Measurements from ENCODE around the gene WDR91. TPM values are rescaled to one million over a fixed set of nuclear protein-coding genes. Genes with fewer than 3 reads are reported as not detected.
"Not testable (repeated sequence)": the region's sequence is repeated elsewhere in the genome, so short reads cannot be mapped to it uniquely, and the experiment has no call there.

Gene WDR91
- polyA plus RNA-seq, 1 donor from 2014 or later = 5.9 TPM

DNA sequence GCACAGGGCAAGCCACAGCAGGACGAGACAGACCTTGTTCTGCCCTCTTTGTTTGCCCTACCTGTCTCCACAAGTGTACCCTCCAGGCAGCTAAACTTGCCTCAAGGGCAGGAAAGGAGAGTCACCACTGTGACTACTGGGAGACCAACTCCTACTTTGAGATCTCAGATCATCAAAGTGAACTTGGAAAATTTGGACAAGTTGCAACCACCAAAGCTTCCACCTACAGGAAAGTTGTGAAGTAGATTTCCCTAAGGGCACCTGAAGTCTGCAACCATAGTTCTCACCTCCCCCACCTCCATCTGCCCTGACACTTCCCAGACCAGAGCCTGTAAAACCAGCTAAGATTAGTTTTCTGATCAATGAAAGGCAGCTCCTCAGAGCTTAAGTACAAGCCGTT is 2.5 kb upstream of the WDR91 start:
- Mint-ChIP-seq H3K27ac (peak overlapping the region in 1 of 3 donors; percentile 12), H3K4me3 (peak overlapping the region in 3 of 4 donors; percentile 20 to 84 (median 58)), H3K9me3 (no peaks in the 10 kb centered on the region), H3K4me1 (peaks cover 3 to 14% (median 9%) of the 10 kb centered on the region in 3 donors), H3K36me3 (no peaks in the 10 kb centered on the region), H3K27me3 (peaks cover 2% of the 10 kb centered on the region)

DNA sequence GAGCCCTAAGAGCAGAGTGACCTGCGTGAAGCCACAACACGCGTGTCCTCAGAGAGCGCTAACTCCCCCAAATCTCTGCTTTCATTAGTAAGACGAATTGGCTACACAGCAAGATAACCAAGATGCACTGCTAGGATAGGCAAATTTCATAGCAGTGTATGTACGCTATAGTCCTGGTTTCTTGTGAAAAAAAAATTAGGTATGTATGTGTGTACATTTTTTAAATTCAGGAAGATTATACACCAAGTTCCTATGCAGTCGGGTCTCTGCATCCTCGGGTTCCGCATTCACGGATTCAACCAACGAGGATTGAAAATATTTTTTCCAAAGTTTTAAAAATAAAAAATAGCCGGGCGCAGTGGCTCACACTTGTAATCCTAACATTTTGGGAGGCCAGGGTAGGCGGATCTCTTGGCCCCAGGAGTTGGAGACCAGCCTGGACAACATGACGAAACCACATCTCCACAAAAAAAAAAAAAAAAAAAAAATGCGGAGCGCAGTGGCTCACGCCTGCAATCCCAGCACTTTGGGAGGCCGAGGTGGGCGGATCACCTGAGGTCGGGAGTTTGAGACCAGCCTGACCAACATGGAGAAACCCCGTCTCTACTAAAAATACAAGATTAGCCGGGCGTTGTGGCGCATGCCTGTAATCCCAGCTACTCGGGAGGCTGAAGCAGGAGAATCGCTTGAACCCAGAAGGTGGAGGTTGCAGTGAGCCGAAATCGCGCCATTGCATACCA is 790 bp upstream of the WDR91 start:
- H3K9me3 Mint-ChIP-seq, H3K27me3 Mint-ChIP-seq, H3K36me3 Mint-ChIP-seq: not testable (repeated sequence)
- peak overlapping the region; percentile 64 to 94 (median 83) for H3K27ac Mint-ChIP-seq
- peak overlapping the region; percentile 89 to 98 (median 96) for H3K4me3 Mint-ChIP-seq
- H3K4me1 Mint-ChIP-seq = peaks cover 18 to 29% (median 20%) of the 10 kb centered on the region in 3 donors

DNA sequence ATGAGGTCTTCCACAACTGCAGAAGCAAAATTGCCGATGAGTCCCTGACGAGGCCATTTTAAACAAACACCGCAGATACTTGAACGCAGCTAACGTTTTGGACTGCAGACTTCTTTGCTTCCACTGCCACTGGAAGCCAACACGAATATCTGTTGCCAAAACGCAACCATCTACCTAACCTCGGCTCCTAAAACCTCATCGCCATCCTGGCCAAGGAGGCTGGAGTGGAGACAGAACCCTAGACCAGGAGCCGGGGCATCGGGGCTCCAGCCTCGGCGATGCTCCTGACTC is 493 bp downstream of the WDR91 start:
- H3K4me1 Mint-ChIP-seq = peaks cover 23 to 36% (median 24%) of the 10 kb centered on the region in 3 donors
- no peaks in the 10 kb centered on the region for H3K9me3 Mint-ChIP-seq
- peak overlapping the region; percentile 64 to 98 (median 94) for H3K27ac Mint-ChIP-seq
- H3K36me3 Mint-ChIP-seq = peaks cover 4% of the 10 kb centered on the region
- H3K4me3 Mint-ChIP-seq = peak overlapping the region; percentile 89 to 98 (median 96)
- no peaks in the 10 kb centered on the region for H3K27me3 Mint-ChIP-seq

DNA sequence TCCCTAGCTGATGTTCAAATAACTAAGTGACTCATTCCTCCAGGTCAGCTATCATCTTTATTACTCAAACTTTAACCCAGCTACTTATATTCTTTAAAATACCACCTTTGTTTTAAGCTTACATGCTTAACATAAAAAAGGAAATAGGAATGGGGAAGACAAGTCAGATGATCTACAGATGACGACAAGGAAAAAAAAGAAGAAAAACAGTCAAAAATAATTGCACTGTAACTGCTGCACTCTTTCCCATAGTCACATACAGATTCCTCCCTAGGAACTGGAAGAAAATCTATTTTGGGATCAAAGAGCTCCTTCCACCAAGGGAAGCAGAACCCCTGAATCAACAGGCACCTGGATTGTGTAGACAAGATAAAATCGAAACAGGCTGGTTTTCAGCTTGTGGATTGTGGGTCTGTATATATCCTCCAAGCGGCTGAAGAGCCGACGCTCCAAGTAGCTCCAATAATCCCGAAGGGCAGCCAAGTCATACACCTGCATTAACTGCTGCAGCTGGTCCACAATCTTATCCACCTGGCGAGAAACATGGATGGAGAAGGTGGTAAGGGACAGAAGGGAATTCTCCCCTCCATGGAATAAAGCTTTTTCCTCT is 2.0 kb downstream of the WDR91 start:
- H3K4me3 Mint-ChIP-seq = peak overlapping the region in 3 of 4 donors; percentile 55 to 89 (median 65)
- H3K27me3 Mint-ChIP-seq = no peaks in the 10 kb centered on the region
- H3K27ac Mint-ChIP-seq = peak overlapping the region in 2 of 3 donors; percentile 64 to 69
- peaks cover 4% of the 10 kb centered on the region for H3K36me3 Mint-ChIP-seq
- H3K4me1 Mint-ChIP-seq = peaks cover 23 to 36% (median 24%) of the 10 kb centered on the region in 3 donors
- H3K9me3 Mint-ChIP-seq = no peaks in the 10 kb centered on the region

DNA sequence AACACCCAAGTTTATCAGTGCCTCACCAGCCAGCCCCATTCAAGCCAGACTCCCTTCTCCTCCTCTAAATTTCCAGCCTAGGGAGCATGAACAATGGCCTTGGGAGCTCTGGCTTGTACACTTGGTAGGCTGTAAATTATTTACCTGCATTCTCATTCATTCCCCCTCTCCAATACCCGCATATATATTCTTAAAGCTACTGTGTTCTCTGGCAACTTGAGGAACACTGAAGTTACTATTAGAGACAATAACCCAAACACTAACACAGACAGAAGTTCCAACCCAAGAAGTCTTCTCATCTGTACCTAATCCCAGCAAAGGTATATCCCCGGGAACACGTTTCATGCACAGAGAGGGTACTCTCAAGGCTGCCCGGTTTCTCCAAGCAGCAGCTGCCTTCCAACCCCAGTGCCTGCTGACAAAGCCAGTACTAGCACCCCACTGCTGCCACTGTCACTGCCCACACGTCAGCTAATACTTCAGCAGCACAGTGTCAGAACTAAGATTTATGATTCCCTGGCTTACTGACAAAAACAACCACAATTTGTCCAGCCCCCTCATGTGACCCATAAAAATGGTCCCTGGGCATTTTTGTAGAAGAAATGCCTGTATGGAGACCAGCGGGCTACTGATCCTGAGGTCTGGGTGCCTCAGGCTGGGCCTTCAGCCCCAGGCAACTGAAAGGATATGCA is 3.1 kb downstream of the WDR91 start:
- Mint-ChIP-seq H3K27me3 (no peaks in the 10 kb centered on the region), H3K9me3 (no peaks in the 10 kb centered on the region), H3K4me3 (peak overlapping the region; percentile 41 to 89 (median 72)), H3K36me3 (peaks cover 4% of the 10 kb centered on the region), H3K27ac (peak overlapping the region in 1 of 3 donors; percentile 88), H3K4me1 (peaks cover 24 to 37% (median 24%) of the 10 kb centered on the region in 3 donors)

DNA sequence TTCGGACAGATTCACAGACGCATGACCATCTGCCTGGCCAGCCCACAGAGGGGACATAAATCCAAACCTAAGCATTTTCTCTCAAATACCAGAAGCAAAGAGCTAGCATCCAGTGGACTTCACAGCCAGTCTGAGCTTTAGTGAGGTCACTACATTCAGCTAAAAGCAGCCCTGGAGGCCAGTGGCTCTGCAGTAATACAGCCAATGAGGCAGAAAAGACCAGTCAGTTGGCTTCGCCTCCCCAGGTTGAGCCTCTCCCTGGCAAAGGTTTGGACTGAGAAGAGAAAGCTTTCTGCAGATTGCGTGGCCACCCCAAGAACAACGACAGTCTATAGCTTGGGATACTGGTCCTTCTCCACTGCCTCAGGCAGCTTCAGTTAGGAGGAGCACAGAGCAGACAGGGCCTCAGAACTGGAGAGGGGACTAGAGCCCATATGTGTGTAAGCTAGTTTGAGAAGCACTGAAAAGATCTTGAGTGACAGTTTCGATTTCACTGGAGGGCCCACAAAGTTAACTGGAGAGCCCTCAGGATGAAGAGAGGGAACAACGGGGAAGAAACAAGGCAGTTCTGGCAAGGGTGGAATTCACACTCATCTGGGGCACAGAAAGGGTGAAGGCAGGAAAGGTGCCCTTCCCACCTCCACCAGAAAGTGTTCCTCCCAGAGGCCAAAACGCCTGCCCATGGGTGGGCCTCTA is 3.8 kb downstream of the WDR91 start:
- Mint-ChIP-seq H3K27ac (peak overlapping the region; percentile 17 to 76 (median 71)), H3K9me3 (no peaks in the 10 kb centered on the region), H3K27me3 (no peaks in the 10 kb centered on the region), H3K36me3 (peaks cover 4% of the 10 kb centered on the region), H3K4me1 (peaks cover 24 to 37% (median 27%) of the 10 kb centered on the region in 3 donors), H3K4me3 (peak overlapping the region; percentile 72 to 89 (median 86))

DNA sequence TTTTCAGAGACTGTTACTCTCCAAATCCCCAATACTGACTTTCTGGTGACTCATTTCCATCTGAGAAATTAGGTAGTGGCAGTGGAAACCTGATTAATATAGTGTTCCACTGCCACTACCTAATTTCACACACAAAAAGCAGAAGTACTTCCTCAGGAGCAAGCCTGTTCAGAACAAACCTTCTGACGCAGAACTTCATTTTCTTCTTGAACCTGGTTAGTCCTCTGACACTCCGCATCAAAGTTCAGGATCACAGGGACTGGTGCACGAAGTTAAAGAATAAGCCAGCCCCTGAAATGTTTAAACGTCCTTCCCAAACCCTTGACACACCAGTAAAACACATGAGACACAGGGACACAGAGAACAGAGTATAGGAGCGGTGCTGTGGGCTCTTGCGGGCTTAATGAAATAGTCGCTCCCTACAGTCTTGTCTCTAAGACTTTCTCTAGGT is 4.4 kb downstream of the WDR91 start:
- no peaks in the 10 kb centered on the region for H3K27me3 Mint-ChIP-seq
- H3K4me1 Mint-ChIP-seq = peaks cover 24 to 37% (median 28%) of the 10 kb centered on the region in 3 donors
- no peaks in the 10 kb centered on the region for H3K9me3 Mint-ChIP-seq
- H3K4me3 Mint-ChIP-seq = peak overlapping the region; percentile 72 to 89 (median 86)
- H3K36me3 Mint-ChIP-seq = peaks cover 4% of the 10 kb centered on the region
- H3K27ac Mint-ChIP-seq = peak overlapping the region; percentile 17 to 76 (median 71)

DNA sequence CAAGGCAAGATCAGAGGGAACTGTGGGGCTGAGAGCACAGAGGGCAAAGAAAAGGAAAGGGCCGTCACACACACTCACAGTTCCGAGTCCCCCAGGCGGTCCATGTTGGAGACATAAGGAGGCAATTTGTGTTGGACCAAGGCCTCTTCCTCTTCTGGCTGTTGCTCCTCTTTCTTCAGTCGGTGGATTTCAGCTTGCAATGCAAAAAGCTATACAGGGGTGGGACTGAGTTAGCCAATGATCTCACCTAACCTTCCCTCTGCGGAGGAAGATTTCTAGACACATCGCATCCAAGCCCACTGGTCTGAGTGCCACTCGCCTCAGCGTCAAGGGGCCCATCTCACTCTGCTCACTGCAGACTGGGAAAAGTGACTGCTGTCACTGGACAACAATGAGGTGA is 5.5 kb downstream of the WDR91 start:
- no peaks in the 10 kb centered on the region for H3K27me3 Mint-ChIP-seq
- H3K4me1 Mint-ChIP-seq = peaks cover 27 to 39% (median 28%) of the 10 kb centered on the region in 3 donors
- H3K9me3 Mint-ChIP-seq = no peaks in the 10 kb centered on the region
- H3K4me3 Mint-ChIP-seq = no peak overlapping the region
- peaks cover 4% of the 10 kb centered on the region for H3K36me3 Mint-ChIP-seq
- H3K27ac Mint-ChIP-seq = peak overlapping the region in 1 of 3 donors; percentile 63

DNA sequence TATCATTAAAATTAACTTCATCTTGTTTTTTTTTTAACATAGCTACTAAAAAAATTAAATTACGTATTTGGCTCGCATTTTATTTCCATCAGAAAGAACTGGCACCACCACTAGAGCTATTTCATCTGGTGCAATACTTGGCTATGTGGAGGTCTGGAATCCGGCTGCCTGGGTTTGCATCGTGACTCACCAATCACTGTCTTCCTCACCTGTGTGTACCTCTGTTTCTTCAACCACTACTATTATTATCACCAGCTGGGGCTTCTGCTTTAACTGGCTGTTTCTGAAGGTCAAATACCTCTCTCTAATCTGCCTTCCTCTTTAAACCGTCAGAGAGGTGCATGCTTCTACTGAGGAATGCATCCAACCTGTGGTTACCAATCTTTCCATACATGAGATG is 6.5 kb downstream of the WDR91 start:
- Mint-ChIP-seq H3K27ac (no peak overlapping the region), H3K36me3 (peaks cover 4% of the 10 kb centered on the region), H3K4me1 (peaks cover 24 to 36% (median 27%) of the 10 kb centered on the region in 3 donors), H3K4me3 (no peak overlapping the region), H3K27me3 (no peaks in the 10 kb centered on the region), H3K9me3 (no peaks in the 10 kb centered on the region)

DNA sequence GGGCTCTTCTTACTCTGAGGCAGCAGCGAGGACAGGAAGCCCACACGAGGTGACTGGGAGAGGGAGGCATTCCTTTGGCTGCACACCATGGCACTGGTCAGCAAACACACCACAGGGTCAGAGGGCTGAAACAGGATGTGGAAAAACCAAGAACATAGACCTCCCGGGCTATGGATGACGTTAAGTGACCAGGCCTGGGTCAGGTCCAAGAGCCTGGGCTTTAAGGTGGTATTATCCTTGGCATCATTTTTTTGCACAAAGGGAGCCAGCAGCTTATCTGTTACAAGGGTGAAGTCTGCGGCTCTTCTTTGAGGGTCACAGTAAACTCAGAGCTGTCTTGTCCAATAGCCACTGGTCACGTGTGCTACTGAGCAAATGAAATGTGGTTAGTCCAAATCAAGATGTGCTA is 7.0 kb downstream of the WDR91 start:
- H3K36me3 Mint-ChIP-seq = peaks cover 9% of the 10 kb centered on the region
- no peaks in the 10 kb centered on the region for H3K27me3 Mint-ChIP-seq
- no peak overlapping the region for H3K27ac Mint-ChIP-seq
- H3K9me3 Mint-ChIP-seq = no peaks in the 10 kb centered on the region
- H3K4me3 Mint-ChIP-seq = no peak overlapping the region
- H3K4me1 Mint-ChIP-seq = peaks cover 24 to 32% (median 24%) of the 10 kb centered on the region in 3 donors

DNA sequence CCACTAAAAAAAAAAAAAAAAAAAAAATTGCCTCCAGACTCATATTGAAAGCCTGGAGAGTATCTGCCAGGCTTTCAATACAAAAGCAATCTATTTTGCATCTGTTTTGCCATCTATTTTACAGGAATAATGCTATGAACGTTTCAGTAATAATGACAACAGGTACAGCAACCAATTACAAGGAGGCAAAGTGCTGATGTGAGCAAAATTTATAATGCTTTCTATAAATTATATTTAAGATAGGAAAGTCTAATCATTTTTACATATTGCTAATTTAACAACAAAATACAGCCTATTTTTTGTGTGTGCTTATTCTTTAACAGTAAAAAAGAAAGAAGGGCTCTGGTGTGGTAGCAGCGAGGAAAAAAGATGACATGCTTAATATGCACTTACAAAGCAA is 10.0 kb downstream of the WDR91 start:
- Mint-ChIP-seq H3K27ac (no peak overlapping the region), H3K4me3 (no peak overlapping the region), H3K36me3 (peaks cover 11% of the 10 kb centered on the region), H3K9me3 (no peaks in the 10 kb centered on the region), H3K27me3 (no peaks in the 10 kb centered on the region), H3K4me1 (peaks cover 4 to 9% (median 9%) of the 10 kb centered on the region in 3 donors)

DNA sequence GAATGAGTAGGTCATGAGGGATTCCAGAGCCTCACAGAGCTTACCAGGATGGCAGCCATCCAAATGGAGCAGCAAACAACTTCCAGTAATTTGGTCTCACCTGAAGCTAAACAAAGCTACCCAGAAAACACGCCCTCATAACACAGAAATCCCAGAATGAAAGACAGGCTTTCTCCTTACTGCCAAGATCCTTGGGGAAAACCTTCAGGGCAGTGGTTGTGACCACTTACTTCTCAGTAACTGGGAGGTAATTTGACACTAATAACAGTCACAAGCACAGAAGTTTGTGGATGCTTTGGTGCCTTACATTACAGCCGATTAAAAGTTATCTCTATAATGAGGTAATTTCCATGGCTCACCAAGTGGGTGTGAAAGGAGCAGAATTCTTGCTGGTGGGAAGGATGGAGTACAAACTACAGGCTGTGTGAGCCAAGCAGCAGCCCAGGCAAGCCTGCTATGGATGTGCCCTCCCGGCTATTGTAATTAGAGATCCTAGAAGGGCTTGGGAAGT is 10.4 kb downstream of the WDR91 start:
- no peaks in the 10 kb centered on the region for H3K27me3 Mint-ChIP-seq
- no peak overlapping the region for H3K27ac Mint-ChIP-seq
- H3K36me3 Mint-ChIP-seq = peaks cover 7% of the 10 kb centered on the region
- H3K4me1 Mint-ChIP-seq = peaks cover 4 to 9% (median 7%) of the 10 kb centered on the region in 3 donors
- no peaks in the 10 kb centered on the region for H3K9me3 Mint-ChIP-seq
- no peak overlapping the region for H3K4me3 Mint-ChIP-seq

DNA sequence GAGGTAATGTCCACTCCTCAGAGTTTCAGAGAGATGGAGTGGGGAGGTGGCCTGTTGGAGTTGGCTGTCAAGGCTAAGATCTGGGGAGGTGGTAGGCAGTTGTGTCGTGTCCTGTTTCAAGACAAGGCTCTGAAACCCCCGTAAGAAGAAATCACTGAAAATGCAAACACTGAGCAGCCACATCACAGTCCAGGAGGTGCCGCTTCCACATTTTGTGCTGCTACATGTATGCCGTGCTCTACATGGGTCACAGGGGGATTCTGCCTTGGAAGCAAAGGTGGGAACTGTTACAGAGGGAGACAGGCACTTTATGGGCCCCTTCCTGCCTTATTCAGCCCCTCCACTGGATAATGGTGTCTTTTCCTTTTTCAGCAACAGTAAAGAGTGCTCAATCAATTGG is 11.9 kb downstream of the WDR91 start:
- H3K4me1 Mint-ChIP-seq = peaks cover 4 to 9% (median 7%) of the 10 kb centered on the region in 3 donors
- no peak overlapping the region for H3K4me3 Mint-ChIP-seq
- H3K9me3 Mint-ChIP-seq = no peaks in the 10 kb centered on the region
- no peak overlapping the region for H3K27ac Mint-ChIP-seq
- no peaks in the 10 kb centered on the region for H3K27me3 Mint-ChIP-seq
- peaks cover 7% of the 10 kb centered on the region for H3K36me3 Mint-ChIP-seq

DNA sequence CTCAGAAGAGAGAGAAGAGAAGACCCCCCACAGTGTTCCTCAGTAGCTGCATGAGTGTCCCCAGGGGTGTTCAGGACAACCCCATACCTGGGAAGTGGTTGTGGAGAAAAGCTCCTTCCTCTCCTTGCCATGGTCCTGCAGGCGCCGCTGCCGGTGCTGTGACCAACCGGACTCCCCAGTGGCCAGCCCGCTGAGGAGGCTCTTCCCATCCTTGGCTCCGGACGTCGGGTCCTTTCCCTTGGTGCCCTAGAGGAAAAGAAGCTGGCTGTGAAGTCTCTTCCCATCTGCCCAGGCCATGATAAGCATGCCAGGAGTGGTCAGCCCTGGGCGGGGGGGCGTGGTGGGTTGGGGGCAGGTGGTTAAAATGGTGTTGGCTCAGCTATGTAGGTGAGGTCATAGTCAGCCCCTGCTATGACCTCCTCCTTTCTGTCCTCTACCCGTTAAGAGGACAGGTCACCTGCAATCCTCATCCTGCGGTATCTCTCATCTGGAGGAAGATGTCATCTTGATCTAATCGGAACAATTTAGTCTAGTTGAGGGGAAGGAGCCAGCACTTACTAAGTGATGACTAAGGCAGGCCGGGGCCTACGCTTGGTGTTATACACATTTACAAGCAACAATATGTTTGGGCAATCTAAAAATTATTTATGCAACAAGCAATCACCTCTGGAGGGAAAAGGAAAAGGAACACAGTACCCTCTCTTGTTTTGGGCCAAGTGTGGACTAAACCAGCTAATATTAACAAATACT is 13.2 kb downstream of the WDR91 start:
- Mint-ChIP-seq H3K36me3 (peaks cover 12% of the 10 kb centered on the region), H3K27me3 (no peaks in the 10 kb centered on the region), H3K4me3 (no peak overlapping the region), H3K27ac (peak overlapping the region in 1 of 3 donors; percentile 13), H3K4me1 (peaks cover 2 to 9% (median 5%) of the 10 kb centered on the region in 3 donors), H3K9me3 (no peaks in the 10 kb centered on the region)
